A549 treated with dexamethasone at 1 μM for 4 hours (cell line): ENCODE data around the gene DHPS. TPM values are rescaled to one million over a fixed set of nuclear protein-coding genes. Genes with fewer than 3 reads are reported as not detected.

ENCODE experiments used
- total RNA-seq: library from RNA; stranded (reverse); fragments of 200-300 nt; extraction: Qiagen RNA extraction; gene quantifications from 5 replicates; pipeline ENCODE4 v1.2.3, GENCODE V29; 2022

DHPS gene
- total RNA-seq: 36.5 to 47.0 TPM (median 44.5 TPM) in 5 replicates

GRCh38 chr19:12681074-12681987 lies at the start of gene DHPS:
TSS of gene DHPS (minus strand) at chr19:12681880. CDS start at chr19:12681766, 114 bp downstream.

GRCh38 chr19:12723641-12724426 lies 42.2 kb upstream of the DHPS start, which contains the start of gene TNPO2:
TSS of gene TNPO2 (minus strand) at chr19:12723932. CDS start at chr19:12720977, 2,955 bp downstream.

GRCh38 chr19:12696366-12697335 lies 15.0 kb upstream of the DHPS start, which contains the start of gene FBXW9:
TSS of gene FBXW9 (minus strand) at chr19:12696631. CDS start at chr19:12696581, 50 bp downstream.

GRCh38 chr19:12687496-12688196 lies 6.0 kb upstream of the DHPS start, which contains the start of gene GNG14:
TSS of gene GNG14 (plus strand) at chr19:12687998. CDS start at chr19:12688049, 51 bp downstream.

GRCh38 chr19:12666265-12667048 lies 15.2 kb downstream of the DHPS start, which contains the start of the genes MAN2B1 and WDR83:
TSS of gene MAN2B1 (minus strand) at chr19:12666742. CDS start at chr19:12666701, 41 bp downstream.
TSS of gene WDR83 (plus strand) at chr19:12666807. CDS start at chr19:12669791, 2,984 bp downstream.

Other genes starting within 250 kb of the DHPS start
- gene ZNF443, start 240.9 kb downstream of the DHPS start, total RNA-seq: 0.79 to 1.3 TPM (median 1.1 TPM) in 5 replicates
- 0.02 TPM in 1 of 5 replicates, not detected in the others for gene ZNF709, start 197.1 kb downstream of the DHPS start, total RNA-seq
- 1.6 to 2.0 TPM (median 1.8 TPM) in 5 replicates for gene ZNF564, start 130.4 kb downstream of the DHPS start, total RNA-seq
- 0.65 to 1.1 TPM (median 0.98 TPM) in 5 replicates for gene ZNF490, start 71.1 kb downstream of the DHPS start, total RNA-seq
- gene ZNF791, start 71.0 kb downstream of the DHPS start, total RNA-seq: 4.9 to 7.1 TPM (median 5.5 TPM) in 5 replicates
- 13.7 to 25.0 TPM (median 23.7 TPM) in 5 replicates for gene MAN2B1, start 15.1 kb downstream of the DHPS start, total RNA-seq
- 8.3 to 9.7 TPM (median 9.3 TPM) in 5 replicates for gene WDR83, start 15.1 kb downstream of the DHPS start, total RNA-seq
- not detected in 5 replicates for gene GNG14, start 6.1 kb upstream of the DHPS start, total RNA-seq
- gene FBXW9, start 14.8 kb upstream of the DHPS start, total RNA-seq: 9.2 to 12.1 TPM (median 10.9 TPM) in 5 replicates
- gene TNPO2, start 42.1 kb upstream of the DHPS start, total RNA-seq: 23.9 to 33.4 TPM (median 31.7 TPM) in 5 replicates
- gene TRIR, start 52.8 kb upstream of the DHPS start, total RNA-seq: 165 to 236 TPM (median 222 TPM) in 5 replicates
- 77.5 to 102 TPM (median 93.7 TPM) in 5 replicates for gene GET3, start 55.6 kb upstream of the DHPS start, total RNA-seq
- 2.1 to 4.3 TPM (median 3.0 TPM) in 5 replicates for gene BEST2, start 69.9 kb upstream of the DHPS start, total RNA-seq
- 7.3 to 12.1 TPM (median 10.7 TPM) in 5 replicates for gene HOOK2, start 93.7 kb upstream of the DHPS start, total RNA-seq
- gene JUNB, start 109.6 kb upstream of the DHPS start, total RNA-seq: 121 to 230 TPM (median 188 TPM) in 5 replicates
- gene PRDX2, start 119.9 kb upstream of the DHPS start, total RNA-seq: 0.26 to 0.73 TPM (median 0.53 TPM) in 5 replicates
- 3.8 to 12.3 TPM (median 7.3 TPM) in 4 of 5 replicates, not detected in the other for gene THSD8, start 120.2 kb upstream of the DHPS start, total RNA-seq
- gene RNASEH2A, start 124.7 kb upstream of the DHPS start, total RNA-seq: 40.0 to 50.4 TPM (median 46.5 TPM) in 5 replicates
- 0.18 to 0.35 TPM (median 0.26 TPM) in 4 of 5 replicates, not detected in the other for gene RTBDN, start 152.7 kb upstream of the DHPS start, total RNA-seq
- gene MAST1, start 156.6 kb upstream of the DHPS start, total RNA-seq: 0.92 to 2.2 TPM (median 1.7 TPM) in 5 replicates
- 24.6 to 30.2 TPM (median 28.0 TPM) in 5 replicates for gene DNASE2, start 199.6 kb upstream of the DHPS start, total RNA-seq
- gene KLF1, start 205.3 kb upstream of the DHPS start, total RNA-seq: 0.11 TPM in 1 of 5 replicates, not detected in the others
- 8.4 to 9.6 TPM (median 8.5 TPM) in 5 replicates for gene GCDH, start 209.3 kb upstream of the DHPS start, total RNA-seq
- gene SYCE2, start 237.4 kb upstream of the DHPS start, total RNA-seq: 0.16 to 0.58 TPM (median 0.38 TPM) in 5 replicates